Astrocyte of the cerebellum (primary cell): Measurements from ENCODE around the gene CRY2.

Experiments used
- DNase-seq: peaks from one replicate; pipeline ENCODE4 v3.0.0-alpha.2; 2011; ENCODE audit warnings: low read depth
- H3K4me3 ChIP-seq: 2 replicates; pipeline ENCODE4 v1.5.1; 2011; ENCODE audit warnings: mild to moderate bottlenecking, low read depth, low read length, moderate library complexity
- in situ Hi-C: cut with HindIII; loops from 2 replicates; pipeline ENCODE4 v1.10.0; 2017; ENCODE audit warnings: low sequenced_read_pairs
- TF ChIP-seq, protein P1 (sequence below): IDR thresholded peaks from 2 replicates; pipeline ENCODE4 v1.5.1; 2012; ENCODE audit warnings: low read length, low read depth, moderate library complexity, mild to moderate bottlenecking; ENCODE audit errors: missing control alignments

CRY2 gene

DNA sequence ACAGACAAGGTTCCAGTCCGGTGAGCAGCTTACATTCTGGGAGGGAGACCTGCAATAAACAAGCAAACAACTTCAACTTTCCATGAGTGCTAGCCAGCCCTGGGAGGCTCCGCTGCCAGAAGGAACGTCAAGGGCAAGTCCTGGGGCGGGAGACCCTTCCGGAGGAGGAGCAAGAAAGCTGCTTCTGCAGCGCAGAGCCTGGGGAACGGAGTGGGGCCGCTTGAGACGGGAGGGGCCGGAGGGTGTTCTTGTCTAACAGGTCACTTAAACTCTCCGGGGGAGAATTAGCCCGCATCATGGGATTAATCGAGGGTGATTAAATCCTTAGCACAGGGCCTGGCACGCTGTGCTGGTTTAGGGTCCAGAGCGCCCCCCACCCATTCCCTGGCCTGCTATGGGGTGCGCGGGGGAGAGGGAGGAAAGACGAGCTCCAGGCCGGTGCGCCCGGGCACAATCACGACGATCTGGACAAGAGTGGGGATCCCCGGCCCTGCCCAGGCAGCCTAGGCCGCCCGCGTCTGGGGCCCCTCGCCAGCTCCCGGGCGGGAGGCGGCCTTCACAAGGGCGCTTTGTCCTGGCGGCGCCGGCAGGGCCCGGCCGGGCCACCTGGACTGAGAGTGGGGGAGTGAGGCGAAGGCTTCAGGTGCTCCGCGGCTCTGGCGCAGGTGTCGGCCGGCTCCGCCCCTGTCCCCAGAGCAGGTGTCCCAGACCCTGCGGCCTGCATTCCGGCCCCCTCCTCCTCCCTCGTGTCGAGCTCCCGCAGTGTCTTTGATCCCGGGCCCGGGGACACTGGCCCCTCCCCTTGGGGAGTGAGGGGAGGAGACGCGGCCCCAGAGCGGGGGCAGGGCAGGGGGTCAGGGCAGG, 74.5 kb downstream of the CRY2 start:
- DNase-seq, result no peak
- no peak overlapping the region for H3K4me3 ChIP-seq
- TF ChIP-seq, protein P1, sequence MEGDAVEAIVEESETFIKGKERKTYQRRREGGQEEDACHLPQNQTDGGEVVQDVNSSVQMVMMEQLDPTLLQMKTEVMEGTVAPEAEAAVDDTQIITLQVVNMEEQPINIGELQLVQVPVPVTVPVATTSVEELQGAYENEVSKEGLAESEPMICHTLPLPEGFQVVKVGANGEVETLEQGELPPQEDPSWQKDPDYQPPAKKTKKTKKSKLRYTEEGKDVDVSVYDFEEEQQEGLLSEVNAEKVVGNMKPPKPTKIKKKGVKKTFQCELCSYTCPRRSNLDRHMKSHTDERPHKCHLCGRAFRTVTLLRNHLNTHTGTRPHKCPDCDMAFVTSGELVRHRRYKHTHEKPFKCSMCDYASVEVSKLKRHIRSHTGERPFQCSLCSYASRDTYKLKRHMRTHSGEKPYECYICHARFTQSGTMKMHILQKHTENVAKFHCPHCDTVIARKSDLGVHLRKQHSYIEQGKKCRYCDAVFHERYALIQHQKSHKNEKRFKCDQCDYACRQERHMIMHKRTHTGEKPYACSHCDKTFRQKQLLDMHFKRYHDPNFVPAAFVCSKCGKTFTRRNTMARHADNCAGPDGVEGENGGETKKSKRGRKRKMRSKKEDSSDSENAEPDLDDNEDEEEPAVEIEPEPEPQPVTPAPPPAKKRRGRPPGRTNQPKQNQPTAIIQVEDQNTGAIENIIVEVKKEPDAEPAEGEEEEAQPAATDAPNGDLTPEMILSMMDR, result no peak
- in situ Hi-C loops, result no loop called here

DNA sequence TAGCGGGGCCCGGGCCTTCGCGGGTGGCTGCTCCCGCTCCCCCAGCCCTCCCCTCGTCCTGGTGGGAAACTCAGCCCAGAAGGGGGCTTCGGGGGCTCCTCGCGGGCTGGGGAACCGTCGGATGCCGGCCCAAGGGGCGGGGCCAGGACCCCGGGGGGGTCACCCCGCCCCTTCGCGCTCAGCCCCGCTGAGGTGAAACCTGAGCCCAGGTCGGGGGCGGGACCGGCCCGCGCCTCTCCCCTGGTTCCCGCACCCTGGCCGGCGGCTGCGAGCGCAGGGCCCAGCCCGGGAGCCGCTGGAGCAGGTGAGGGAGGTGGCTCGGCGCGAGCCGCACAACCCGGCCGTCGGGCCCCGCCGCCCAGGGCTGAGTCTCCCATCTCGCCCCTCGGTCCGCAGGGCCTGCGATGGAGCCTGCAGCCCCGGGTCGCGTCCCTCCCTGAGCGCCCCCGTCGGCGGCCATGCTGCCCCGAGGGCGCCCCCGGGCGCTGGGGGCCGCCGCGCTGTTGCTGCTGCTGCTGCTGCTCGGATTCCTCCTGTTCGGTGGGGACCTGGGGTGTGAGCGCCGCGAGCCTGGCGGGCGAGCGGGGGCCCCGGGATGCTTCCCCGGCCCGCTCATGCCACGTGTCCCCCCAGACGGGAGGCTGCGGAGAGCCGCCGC, 75.3 kb downstream of the CRY2 start, which contains the start of gene LARGE2:
Gene LARGE2 (plus strand): TSS at position 232 of the 658 bp plus-strand sequence. CDS start 227 bp downstream, at position 459.
- no peak within 1 kb of the TSS for H3K4me3 ChIP-seq
- in situ Hi-C loops, result no loop called here
- TF ChIP-seq, protein P1, result no peak
- DNase-seq, result no peak

DNA sequence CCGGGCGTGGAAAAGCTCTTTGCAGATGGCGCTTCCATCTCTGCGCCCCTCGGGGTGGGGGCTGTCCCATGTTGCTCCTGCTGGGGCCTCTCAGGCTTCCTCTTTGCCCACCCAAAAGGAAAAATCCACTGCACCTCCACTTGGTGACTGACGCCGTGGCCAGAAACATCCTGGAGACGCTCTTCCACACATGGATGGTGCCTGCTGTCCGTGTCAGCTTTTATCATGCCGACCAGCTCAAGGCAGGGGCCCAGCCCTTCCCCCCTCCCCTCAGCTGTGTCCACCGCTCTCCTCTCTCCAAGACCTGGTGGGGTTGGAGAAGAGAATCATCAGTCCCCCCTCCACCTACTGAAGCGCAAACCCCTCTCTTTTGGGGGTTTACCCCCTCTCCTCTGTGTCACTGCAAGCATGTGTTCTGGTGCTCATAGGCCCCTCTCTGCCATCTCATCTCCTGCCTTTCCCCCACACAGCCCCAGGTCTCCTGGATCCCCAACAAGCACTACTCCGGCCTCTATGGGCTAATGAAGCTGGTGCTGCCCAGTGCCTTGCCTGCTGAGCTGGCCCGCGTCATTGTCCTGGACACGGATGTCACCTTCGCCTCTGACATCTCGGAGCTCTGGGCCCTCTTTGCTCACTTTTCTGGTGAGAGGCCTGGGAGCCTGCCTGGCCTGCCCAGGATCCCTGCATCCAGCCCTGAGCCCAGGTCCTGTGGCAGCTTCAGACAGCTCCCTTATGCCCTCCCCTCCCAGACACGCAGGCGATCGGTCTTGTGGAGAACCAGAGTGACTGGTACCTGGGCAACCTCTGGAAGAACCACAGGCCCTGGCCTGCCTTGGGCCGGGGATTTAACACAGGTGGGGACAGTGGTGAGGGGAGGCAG, 77.0 kb downstream of the CRY2 start:
- no peak for DNase-seq
- H3K4me3 ChIP-seq, result no peak overlapping the region
- TF ChIP-seq, protein P1, result no peak
- in situ Hi-C loops, result no loop called here

DNA sequence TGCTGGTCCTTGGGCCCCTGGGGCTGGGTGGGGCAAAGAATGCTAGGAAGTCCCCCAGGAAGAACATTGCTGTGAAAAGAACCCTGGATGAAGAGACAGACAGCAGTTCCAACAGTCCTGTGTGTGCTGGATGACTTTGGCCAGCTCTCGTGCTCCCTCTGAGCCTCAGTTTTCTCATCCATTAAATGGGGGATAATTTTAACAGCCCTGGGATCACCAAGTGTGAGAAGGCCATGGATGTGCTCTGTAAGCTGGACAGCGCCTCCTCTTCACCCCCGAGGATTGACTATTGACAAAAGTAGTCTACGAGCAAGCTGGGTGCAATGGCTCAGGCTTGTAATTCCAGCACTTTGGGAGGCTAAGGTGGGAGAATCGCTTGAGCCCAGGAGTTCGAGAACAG, 77.7 kb downstream of the CRY2 start:
- in situ Hi-C loops, result no loop called here

DNA sequence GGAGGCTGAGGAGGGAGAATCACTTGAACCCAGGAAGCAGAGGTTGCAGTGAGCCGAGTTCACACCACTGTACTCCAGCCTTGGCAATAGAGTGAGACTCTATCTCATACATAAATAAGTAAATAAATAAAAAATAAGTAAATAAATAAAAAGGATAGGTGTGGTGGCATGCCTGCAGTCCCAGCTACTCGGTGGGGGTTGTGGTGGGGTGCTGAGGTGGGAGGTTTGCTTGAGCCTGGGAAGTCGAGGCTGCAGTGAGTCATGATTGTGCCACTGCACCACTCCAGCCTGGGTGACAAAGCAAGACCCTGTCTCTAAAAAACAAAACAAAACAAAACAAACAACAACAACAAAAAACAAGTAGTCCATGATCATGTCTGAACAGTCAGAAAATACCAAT, 78.3 kb downstream of the CRY2 start:
- no peak overlapping the region for H3K4me3 ChIP-seq
- TF ChIP-seq, protein P1, result no peak
- in situ Hi-C loops, result no loop called here
- DNase-seq, result no peak

More for the DNA sequence above, 77.7 kb downstream of the CRY2 start:
- TF ChIP-seq, protein P1, result no peak
- no peak overlapping the region for H3K4me3 ChIP-seq
- DNase-seq, result no peak

DNA sequence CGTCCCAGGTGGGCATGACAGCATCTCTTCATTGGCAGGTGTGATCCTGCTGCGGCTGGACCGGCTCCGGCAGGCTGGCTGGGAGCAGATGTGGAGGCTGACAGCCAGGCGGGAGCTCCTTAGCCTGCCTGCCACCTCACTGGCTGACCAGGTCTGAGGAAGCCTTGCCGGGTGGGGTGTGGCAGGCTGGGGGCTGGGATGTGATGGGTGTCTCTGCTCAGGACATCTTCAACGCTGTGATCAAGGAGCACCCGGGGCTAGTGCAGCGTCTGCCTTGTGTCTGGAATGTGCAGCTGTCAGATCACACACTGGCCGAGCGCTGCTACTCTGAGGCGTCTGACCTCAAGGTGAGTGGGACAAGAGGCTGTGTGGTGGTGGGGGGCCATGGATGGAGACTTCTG, 78.7 kb downstream of the CRY2 start:
- TF ChIP-seq, protein P1, result no peak
- DNase-seq, result no peak
- no peak overlapping the region for H3K4me3 ChIP-seq
- in situ Hi-C loops, result no loop called here
